ENCODE measurements around the gene P2RY2. TPM values are rescaled to one million over a fixed set of nuclear protein-coding genes. Genes with fewer than 3 reads are reported as not detected.

Gene P2RY2
- total RNA-seq, 1 experiment from 2014 or later, result 1.2 TPM

DNA sequence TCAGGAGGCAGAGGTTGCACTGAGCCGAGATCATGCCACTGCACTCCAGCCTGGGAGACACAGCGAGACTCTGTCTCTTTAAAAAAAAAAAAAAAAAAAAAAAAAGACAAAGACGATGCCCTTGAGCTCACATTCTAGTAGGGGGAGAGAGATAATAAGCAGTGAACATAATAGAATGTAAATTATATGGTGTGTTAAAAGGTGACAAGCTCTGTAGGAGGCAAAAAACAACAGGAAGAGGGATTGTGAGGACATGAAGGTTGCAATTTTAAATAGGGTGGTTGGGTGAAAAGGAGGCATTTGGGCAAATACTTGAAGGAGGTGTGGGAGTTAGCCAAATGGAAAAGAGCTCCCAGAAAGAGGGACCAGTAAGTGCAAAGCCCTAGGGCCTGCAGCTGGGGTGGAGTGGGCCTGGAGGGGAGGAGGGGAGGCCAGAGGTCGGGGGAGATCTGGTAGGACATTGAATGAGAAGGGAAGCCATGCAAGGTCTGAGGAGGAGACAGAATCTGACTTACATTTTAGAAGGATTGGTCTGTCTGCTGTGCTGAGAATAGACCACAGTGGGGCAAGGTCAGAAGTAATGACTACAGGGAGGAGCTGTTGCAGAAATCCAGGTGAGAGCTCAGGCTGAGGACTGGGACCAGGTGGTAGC, 26.6 kb downstream of the P2RY2 start:
- no peaks in the 10 kb centered on the region for H3K36me3 Mint-ChIP-seq
- TF ChIP-seq ZNF671 (CRISPR knock-in tag; IDR thresholded peaks at IDR 0.05) (no peak), MXD4 (CRISPR knock-in tag; IDR thresholded peaks at IDR 0.05; ENCODE audit: borderline replicate concordance) (no peak), CREB1 (CRISPR knock-in tag; IDR thresholded peaks at IDR 0.05) (no peak), GRHL2 (CRISPR knock-in tag; IDR thresholded peaks at IDR 0.05; ENCODE audit: insufficient replicate concordance, severe bottlenecking) (no peak), JAZF1 (CRISPR knock-in tag; IDR thresholded peaks at IDR 0.05) (no peak), ZNF232 (CRISPR knock-in tag; IDR thresholded peaks at IDR 0.05) (no peak), TEAD1 (CRISPR knock-in tag; IDR thresholded peaks at IDR 0.05) (no peak), SOX15 (CRISPR knock-in tag; IDR thresholded peaks at IDR 0.05) (no peak), JUN (CRISPR knock-in tag; IDR thresholded peaks at IDR 0.05) (no peak)
- TF ChIP-seq, protein P1, sequence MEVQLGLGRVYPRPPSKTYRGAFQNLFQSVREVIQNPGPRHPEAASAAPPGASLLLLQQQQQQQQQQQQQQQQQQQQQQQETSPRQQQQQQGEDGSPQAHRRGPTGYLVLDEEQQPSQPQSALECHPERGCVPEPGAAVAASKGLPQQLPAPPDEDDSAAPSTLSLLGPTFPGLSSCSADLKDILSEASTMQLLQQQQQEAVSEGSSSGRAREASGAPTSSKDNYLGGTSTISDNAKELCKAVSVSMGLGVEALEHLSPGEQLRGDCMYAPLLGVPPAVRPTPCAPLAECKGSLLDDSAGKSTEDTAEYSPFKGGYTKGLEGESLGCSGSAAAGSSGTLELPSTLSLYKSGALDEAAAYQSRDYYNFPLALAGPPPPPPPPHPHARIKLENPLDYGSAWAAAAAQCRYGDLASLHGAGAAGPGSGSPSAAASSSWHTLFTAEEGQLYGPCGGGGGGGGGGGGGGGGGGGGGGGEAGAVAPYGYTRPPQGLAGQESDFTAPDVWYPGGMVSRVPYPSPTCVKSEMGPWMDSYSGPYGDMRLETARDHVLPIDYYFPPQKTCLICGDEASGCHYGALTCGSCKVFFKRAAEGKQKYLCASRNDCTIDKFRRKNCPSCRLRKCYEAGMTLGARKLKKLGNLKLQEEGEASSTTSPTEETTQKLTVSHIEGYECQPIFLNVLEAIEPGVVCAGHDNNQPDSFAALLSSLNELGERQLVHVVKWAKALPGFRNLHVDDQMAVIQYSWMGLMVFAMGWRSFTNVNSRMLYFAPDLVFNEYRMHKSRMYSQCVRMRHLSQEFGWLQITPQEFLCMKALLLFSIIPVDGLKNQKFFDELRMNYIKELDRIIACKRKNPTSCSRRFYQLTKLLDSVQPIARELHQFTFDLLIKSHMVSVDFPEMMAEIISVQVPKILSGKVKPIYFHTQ (CRISPR knock-in tag; IDR thresholded peaks at IDR 0.05), result no peak
- TF ChIP-seq, protein P2, sequence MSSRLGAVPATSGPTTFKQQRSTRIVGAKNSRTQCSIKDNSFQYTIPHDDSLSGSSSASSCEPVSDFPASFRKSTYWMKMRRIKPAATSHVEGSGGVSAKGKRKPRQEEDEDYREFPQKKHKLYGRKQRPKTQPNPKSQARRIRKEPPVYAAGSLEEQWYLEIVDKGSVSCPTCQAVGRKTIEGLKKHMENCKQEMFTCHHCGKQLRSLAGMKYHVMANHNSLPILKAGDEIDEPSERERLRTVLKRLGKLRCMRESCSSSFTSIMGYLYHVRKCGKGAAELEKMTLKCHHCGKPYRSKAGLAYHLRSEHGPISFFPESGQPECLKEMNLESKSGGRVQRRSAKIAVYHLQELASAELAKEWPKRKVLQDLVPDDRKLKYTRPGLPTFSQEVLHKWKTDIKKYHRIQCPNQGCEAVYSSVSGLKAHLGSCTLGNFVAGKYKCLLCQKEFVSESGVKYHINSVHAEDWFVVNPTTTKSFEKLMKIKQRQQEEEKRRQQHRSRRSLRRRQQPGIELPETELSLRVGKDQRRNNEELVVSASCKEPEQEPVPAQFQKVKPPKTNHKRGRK (CRISPR knock-in tag; IDR thresholded peaks at IDR 0.05; ENCODE audit: borderline replicate concordance), result no peak
- TF ChIP-seq, protein P3, sequence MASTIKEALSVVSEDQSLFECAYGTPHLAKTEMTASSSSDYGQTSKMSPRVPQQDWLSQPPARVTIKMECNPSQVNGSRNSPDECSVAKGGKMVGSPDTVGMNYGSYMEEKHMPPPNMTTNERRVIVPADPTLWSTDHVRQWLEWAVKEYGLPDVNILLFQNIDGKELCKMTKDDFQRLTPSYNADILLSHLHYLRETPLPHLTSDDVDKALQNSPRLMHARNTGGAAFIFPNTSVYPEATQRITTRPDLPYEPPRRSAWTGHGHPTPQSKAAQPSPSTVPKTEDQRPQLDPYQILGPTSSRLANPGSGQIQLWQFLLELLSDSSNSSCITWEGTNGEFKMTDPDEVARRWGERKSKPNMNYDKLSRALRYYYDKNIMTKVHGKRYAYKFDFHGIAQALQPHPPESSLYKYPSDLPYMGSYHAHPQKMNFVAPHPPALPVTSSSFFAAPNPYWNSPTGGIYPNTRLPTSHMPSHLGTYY (CRISPR knock-in tag; IDR thresholded peaks at IDR 0.05), result no peak
- TF ChIP-seq, protein P4, sequence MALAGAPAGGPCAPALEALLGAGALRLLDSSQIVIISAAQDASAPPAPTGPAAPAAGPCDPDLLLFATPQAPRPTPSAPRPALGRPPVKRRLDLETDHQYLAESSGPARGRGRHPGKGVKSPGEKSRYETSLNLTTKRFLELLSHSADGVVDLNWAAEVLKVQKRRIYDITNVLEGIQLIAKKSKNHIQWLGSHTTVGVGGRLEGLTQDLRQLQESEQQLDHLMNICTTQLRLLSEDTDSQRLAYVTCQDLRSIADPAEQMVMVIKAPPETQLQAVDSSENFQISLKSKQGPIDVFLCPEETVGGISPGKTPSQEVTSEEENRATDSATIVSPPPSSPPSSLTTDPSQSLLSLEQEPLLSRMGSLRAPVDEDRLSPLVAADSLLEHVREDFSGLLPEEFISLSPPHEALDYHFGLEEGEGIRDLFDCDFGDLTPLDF (CRISPR knock-in tag; IDR thresholded peaks at IDR 0.05), result no peak
- TF ChIP-seq, protein P5, sequence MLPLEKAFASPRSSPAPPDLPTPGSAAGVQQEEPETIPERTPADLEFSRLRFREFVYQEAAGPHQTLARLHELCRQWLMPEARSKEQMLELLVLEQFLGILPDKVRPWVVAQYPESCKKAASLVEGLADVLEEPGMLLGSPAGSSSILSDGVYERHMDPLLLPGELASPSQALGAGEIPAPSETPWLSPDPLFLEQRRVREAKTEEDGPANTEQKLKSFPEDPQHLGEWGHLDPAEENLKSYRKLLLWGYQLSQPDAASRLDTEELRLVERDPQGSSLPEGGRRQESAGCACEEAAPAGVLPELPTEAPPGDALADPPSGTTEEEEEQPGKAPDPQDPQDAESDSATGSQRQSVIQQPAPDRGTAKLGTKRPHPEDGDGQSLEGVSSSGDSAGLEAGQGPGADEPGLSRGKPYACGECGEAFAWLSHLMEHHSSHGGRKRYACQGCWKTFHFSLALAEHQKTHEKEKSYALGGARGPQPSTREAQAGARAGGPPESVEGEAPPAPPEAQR (CRISPR knock-in tag; IDR thresholded peaks at IDR 0.05), result no peak
- TF ChIP-seq, protein P6, sequence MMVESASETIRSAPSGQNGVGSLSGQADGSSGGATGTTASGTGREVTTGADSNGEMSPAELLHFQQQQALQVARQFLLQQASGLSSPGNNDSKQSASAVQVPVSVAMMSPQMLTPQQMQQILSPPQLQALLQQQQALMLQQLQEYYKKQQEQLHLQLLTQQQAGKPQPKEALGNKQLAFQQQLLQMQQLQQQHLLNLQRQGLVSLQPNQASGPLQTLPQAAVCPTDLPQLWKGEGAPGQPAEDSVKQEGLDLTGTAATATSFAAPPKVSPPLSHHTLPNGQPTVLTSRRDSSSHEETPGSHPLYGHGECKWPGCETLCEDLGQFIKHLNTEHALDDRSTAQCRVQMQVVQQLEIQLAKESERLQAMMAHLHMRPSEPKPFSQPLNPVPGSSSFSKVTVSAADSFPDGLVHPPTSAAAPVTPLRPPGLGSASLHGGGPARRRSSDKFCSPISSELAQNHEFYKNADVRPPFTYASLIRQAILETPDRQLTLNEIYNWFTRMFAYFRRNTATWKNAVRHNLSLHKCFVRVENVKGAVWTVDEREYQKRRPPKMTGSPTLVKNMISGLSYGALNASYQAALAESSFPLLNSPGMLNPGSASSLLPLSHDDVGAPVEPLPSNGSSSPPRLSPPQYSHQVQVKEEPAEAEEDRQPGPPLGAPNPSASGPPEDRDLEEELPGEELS (CRISPR knock-in tag; IDR thresholded peaks at IDR 0.05), result no peak
- ATAC-seq, result no peak
- H3K4me3 Mint-ChIP-seq, result no peak overlapping the region
- CTCF ChIA-PET, result interaction anchor here (0.6 to 2.3 kb wide), 18 partner anchors 8 to 451 kb away, joined by 3 to 20 read pairs (median 4); partner anchors contain the start of genes FCHSD2 and STARD10
- no peaks in the 10 kb centered on the region for H3K9me3 Mint-ChIP-seq
- peaks cover 38% of the 10 kb centered on the region for H3K4me1 Mint-ChIP-seq
- no peak for DNase-seq (ENCODE audit: low spot score)
- POLR2A ChIA-PET, result interaction anchor here (0.6 kb wide), 1 partner anchor 392 kb away, joined by 3 read pairs; no protein-coding TSS in a partner anchor
- H3K27ac Mint-ChIP-seq, result no peak overlapping the region
- no peaks in the 10 kb centered on the region; the same call in 1 of the 2 replicates for H3K27me3 Mint-ChIP-seq (ENCODE audit: low read depth)

Measured in WTC11 (cell line).